Amniotic stem cell (primary cell): ENCODE results near the gene CD58.

Experiments
- DNase-seq: peaks from one replicate; lab custom pipeline; 2025; lab: John Stamatoyannopoulos, UW

Gene CD58

GRCh38 chr1:116538544-116538943, 32.3 kb downstream of the CD58 start:
- no peak for DNase-seq

GRCh38 chr1:116537898-116538297, 32.9 kb downstream of the CD58 start:
- DNase-seq: no peak

DNA sequence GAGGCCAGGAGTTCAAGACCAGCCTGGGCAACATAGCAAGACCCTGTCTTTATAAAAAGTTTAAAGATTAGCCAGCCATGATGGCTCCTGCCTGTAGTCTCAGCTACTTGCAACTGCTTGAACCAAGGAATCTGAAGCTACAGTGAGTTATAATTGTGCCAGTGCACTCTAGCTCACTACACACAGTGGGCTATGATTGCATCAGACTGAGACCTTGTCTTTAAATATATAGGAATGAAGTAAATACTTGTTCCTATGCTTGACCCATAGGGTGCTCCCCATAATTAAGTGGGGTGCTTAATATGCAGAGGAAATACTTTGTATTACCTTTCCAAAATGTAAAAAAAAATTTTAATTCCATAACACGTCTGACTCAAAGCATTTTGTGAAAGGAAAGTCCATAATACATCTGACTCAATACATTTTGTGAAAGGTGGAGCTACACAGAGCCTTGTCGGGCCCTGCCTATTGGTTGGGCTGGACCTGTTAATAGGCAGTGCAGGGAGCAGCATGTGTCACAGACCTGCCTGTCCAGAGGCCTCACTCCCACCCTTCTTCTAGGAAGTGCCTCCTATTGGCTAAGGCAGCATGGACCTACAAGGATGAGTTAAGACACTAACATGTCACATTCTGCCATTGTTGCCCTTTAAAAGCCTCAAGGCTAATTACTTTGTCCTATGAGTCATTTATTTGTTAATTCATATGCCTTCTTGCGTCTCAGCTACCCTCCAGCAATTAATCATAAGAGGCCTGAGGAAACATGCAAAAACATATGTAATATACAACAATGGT, 33.6 kb downstream of the CD58 start:
- DNase-seq: no peak

- no peak for DNase-seq
Measured at GRCh38 chr1:116534014-116534739, 36.6 kb downstream of the CD58 start.

DNA sequence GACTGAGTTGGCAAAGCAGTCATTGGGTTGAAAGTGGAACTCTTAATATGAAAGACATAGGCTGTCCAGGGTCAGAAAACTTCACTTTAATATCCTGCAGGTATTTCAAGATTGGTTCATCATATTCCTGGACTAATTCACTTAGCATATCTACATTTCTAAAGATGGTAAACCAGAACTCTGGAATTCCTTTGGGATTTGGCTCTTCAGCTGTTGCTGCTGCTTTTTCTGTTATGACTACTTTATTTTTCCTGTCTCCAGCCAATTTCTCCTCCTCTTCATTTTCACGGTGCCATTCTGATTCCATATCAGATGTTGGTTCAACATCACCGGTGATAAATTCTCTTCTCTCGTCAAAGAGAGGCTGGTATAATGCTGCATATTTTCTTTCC, 37.4 kb downstream of the CD58 start:
- DNase-seq: no peak

GRCh38 chr1:116532671-116533428, 38.0 kb downstream of the CD58 start:
- no peak for DNase-seq

DNA sequence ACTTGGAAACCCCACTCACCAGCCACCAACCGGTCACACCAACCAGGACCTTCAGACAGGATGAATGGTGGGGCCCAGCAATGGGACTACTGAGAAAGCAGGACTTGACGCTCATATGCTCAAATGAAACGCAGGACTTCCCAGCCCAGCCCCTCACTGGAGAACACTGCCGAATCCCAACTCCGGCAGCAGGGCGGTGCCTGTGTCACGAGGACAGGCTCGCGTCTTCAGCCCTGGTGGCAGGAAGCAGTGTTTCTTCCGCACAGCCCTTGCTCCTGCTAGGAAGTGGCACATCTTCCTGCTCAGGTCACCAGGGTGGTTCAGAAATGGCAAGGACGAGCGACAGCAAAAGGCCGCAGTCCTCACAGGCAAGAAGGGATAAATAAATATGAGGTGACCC, 38.9 kb downstream of the CD58 start:
- DNase-seq: no peak

- DNase-seq: no peak
Measured at GRCh38 chr1:116529681-116530080, 41.1 kb downstream of the CD58 start.

DNA sequence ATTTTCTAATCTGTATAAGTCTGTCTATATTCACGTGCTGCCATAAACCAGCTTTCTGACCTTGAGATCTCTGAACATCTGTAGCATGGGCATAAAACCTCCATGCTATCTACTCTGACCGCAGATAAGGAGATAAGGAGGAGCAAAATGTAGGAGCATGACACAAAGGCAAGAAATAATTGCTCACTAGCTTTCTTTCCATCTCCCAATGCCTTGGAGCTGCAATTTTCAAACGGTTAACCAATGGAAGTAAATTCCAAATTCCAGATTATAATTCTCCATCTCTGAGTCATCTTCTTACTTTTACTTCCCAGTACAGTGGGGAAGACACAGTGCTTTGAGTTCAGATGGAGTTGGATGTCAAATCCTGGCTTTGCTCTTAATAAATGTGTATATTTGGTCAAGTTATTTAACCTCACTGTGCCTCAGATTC, 41.6 kb downstream of the CD58 start:
- no peak for DNase-seq

GRCh38 chr1:116528329-116529083, 42.3 kb downstream of the CD58 start:
- DNase-seq: no peak

- DNase-seq: no peak
Measured at GRCh38 chr1:116525440-116525839, 45.4 kb downstream of the CD58 start.

- DNase-seq: no peak
Measured at GRCh38 chr1:116521186-116521585, 49.6 kb downstream of the CD58 start.

DNA sequence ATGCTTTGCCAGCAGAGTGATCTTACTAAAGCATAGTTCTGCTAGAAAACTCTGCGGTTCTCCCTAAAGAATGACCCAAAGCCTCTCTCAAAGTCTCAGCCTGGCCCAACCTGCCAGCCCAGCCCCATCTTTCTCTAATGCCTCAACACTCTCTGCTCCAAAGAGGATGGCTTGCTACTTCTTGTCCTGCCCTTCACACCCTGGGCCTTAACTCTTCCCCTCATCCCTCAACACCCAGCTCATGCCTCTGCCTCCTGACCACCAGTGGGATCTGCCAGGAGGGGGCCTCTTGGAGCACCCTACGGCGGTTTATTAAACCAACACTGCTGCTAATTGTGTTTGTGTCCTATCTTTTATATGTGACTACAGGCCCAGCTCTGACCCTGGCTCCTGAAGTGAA, 52.4 kb downstream of the CD58 start:
- DNase-seq: no peak

GRCh38 chr1:116516631-116517030, 54.2 kb downstream of the CD58 start:
- no peak for DNase-seq

- DNase-seq: no peak
Measured at GRCh38 chr1:116515702-116516101, 55.1 kb downstream of the CD58 start.

GRCh38 chr1:116514708-116515525, 55.9 kb downstream of the CD58 start:
- no peak for DNase-seq

- DNase-seq: no peak
Measured at GRCh38 chr1:116513956-116514355, 56.9 kb downstream of the CD58 start.

GRCh38 chr1:116511459-116512019, 59.3 kb downstream of the CD58 start:
- no peak for DNase-seq

GRCh38 chr1:116510361-116510760, 60.5 kb downstream of the CD58 start:
- DNase-seq: no peak
